ENCODE data around the gene MBP.

MBP gene

DNA sequence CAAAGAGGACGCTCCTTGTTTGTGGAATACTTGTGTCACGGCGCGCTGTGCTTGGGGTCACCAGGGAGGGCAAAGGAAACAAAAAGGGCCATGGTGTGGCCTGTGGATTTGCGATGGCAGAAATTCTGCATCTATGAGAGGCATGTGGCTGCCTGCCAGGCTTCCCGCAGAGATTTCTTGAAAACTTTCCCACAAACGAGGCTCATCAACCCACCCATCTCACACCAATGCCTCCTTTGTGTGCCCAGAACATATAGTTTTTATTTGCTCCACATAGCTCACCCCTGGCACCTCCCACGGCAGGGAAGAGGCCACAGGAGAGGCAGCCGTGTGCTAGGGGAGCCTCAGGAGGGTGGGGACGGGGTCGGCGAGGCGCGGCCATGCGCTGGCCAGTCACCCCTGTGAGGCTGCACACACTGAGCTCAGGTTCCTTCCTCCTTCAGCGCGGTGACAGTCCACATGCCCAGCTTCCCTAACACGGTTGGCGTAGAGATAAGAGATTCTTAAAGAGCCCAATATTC is 100.3 kb downstream of the MBP start:
- POLR2A ChIA-PET = no interaction called here
- DNase-seq (ENCODE audit: low read depth, low spot score) = no peak
- TF ChIP-seq, protein P1, sequence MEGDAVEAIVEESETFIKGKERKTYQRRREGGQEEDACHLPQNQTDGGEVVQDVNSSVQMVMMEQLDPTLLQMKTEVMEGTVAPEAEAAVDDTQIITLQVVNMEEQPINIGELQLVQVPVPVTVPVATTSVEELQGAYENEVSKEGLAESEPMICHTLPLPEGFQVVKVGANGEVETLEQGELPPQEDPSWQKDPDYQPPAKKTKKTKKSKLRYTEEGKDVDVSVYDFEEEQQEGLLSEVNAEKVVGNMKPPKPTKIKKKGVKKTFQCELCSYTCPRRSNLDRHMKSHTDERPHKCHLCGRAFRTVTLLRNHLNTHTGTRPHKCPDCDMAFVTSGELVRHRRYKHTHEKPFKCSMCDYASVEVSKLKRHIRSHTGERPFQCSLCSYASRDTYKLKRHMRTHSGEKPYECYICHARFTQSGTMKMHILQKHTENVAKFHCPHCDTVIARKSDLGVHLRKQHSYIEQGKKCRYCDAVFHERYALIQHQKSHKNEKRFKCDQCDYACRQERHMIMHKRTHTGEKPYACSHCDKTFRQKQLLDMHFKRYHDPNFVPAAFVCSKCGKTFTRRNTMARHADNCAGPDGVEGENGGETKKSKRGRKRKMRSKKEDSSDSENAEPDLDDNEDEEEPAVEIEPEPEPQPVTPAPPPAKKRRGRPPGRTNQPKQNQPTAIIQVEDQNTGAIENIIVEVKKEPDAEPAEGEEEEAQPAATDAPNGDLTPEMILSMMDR (IDR thresholded peaks at IDR 0.05; ENCODE audit: insufficient read depth, low read length, missing control alignments) = no peak
- H3K4me3 ChIP-seq (ENCODE audit: low read depth, low read length) = no peak overlapping the region
- CTCF ChIA-PET = interaction anchor here (1.2 kb wide), 1 partner anchor 31 kb away, joined by 3 read pairs; no protein-coding TSS in a partner anchor

DNA sequence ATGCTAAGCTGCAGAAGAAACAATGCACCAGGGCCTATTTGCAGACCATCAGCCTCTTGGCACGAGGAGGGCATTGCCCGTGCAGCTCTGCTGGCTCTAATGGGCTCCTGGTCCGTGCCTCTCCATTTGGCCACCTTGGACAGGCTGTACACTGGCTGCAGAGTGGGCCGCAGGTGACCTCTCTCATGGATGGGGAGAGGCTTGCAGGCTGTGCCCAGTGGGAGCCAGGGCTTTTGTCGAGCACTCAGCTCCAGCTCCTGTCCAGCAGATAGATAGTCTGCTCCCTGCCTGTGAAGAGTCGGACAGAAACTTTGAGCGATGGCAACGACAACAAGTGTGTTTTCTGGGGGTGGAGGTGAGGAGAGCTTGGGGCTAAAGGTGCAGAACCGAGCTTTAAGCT is 100.9 kb downstream of the MBP start:
- no peak for DNase-seq (ENCODE audit: low read depth, low spot score)
- no peak overlapping the region for H3K4me3 ChIP-seq (ENCODE audit: low read depth, low read length)
- TF ChIP-seq, protein P1 (IDR thresholded peaks at IDR 0.05; ENCODE audit: insufficient read depth, low read length, missing control alignments) = no peak
- CTCF ChIA-PET = interaction anchor here (1.2 kb wide), 1 partner anchor 30 kb away, joined by 3 read pairs; no protein-coding TSS in a partner anchor
- POLR2A ChIA-PET = no interaction called here

DNA sequence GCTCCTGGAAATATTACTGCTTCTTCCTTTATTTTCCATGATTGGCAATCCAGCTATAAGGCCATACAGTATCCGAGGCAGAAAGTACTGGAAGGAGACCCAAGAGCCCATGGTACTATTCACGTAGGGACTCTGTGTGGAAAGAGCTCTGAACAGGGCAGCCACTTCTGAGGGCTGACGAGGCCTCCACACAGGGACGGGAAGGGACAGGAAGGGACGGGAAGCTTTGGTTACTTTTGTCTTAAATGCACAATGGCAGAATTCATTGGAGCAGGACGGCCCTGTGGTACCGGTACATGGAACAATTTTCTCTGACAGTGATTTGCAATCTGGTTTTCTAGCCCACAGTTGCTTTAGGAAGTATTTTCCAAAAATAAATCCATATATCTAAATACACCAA is 102.4 kb downstream of the MBP start:
- H3K4me3 ChIP-seq (ENCODE audit: low read depth, low read length) = no peak overlapping the region
- TF ChIP-seq, protein P1 (IDR thresholded peaks at IDR 0.05; ENCODE audit: insufficient read depth, low read length, missing control alignments) = no peak
- CTCF ChIA-PET = interaction anchor here (1.2 to 1.7 kb wide), 3 partner anchors 16 to 47 kb away, joined by 3 to 5 read pairs (median 4); no protein-coding TSS in a partner anchor
- POLR2A ChIA-PET = no interaction called here
- DNase-seq (ENCODE audit: low read depth, low spot score) = no peak

DNA sequence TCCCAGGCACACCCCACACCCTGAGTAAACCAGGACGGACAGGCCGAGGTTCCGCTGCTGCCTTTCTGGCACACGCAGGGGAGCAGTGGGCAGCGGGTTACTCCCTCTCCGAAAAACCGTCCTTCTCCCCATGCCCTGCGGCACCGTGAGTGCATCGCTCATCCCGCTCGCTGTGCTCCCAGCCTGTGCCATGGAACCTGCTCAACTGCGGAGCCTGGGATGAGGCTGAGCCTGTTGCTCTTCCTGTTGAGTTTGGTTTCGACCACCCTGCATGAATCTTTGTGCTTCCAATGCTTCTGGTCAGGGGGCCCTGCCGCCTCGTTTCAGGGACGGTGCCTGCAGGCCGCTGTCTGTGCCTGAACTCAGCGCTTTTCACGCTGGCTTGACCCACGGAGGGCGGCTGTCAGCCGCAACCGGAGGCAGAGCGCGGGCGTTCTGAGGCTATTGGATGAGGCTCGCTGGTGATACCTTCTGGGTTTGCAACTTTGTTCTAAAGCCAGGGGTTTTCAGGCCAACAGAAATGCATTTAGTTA is 106.7 kb downstream of the MBP start:
- no peak overlapping the region for H3K4me3 ChIP-seq (ENCODE audit: low read depth, low read length)
- TF ChIP-seq, protein P1 (IDR thresholded peaks at IDR 0.05; ENCODE audit: insufficient read depth, low read length, missing control alignments) = no peak
- CTCF ChIA-PET = interaction anchor here (2.5 kb wide), 1 partner anchor 26 kb away, joined by 9 read pairs; no protein-coding TSS in a partner anchor
- POLR2A ChIA-PET = no interaction called here
- no peak for DNase-seq (ENCODE audit: low read depth, low spot score)

DNA sequence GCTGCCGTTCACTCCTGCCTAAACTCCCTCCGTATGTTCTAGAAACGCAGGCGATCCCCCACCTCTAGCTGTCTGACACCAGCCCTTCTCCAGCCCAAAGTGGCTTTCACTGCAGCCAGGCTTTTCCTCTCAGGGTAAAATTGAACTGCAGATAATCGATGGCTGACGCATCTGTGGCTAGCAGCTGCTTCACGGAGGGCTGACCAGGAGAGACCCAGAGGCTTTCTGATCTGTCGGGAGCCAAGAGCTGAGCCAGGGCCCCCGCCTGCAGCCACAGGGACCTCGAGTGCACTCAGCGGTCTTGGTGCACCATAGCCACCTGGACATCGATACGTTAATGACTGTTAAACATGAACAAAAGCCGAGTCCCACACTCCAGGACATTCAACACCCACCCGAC is 107.5 kb downstream of the MBP start:
- ChIA-PET POLR2A (no interaction called here), CTCF (no interaction called here)
- H3K4me3 ChIP-seq (ENCODE audit: low read depth, low read length) = no peak overlapping the region
- TF ChIP-seq, protein P1 (IDR thresholded peaks at IDR 0.05; ENCODE audit: insufficient read depth, low read length, missing control alignments) = no peak
- no peak for DNase-seq (ENCODE audit: low read depth, low spot score)

DNA sequence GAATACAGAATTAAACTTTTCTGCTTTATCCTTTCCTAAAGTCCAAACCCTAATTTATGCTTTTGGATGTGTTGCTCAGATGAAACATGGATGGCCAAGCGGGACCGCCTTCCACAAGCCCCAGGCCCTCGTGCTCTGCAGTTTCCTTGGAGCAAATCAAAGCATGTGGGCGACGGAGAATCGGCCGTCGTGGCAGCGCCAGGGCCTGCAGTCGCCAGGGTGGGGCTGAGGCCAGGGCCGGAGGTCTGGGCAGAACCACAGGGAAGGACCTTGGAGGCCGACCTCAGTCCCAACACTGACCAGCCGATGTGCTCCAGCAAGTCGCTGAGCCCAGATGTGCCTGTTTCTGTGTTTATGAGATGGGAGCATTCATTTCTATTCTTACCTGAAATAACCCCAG is 108.1 kb downstream of the MBP start:
- CTCF ChIA-PET = no interaction called here
- no peak for DNase-seq (ENCODE audit: low read depth, low spot score)

More for the DNA sequence above, 108.1 kb downstream of the MBP start:
- TF ChIP-seq, protein P1 (IDR thresholded peaks at IDR 0.05; ENCODE audit: insufficient read depth, low read length, missing control alignments) = no peak
- no peak overlapping the region for H3K4me3 ChIP-seq (ENCODE audit: low read depth, low read length)
- POLR2A ChIA-PET = no interaction called here

All from AG04449 (cell line).